Mesendoderm (in vitro differentiated cells): Measurements from ENCODE around the gene GRIFIN.

Experiments
- DNase-seq: peaks from one replicate; pipeline ENCODE4 v3.0.0; 2013
- H2AK5ac ChIP-seq: 2 replicates; pipeline ENCODE4 v1.6.1; 2013; ENCODE audit warnings: low read length, inconsistent platforms
- H2BK120ac ChIP-seq: 2 replicates; pipeline ENCODE4 v1.6.1; 2013; ENCODE audit warnings: low read depth, mild to moderate bottlenecking, low read length, moderate library complexity, mixed read lengths
- H2BK15ac ChIP-seq: replicated peaks from 2 replicates; pipeline ENCODE4 v1.6.1; 2013; ENCODE audit warnings: low read depth, mild to moderate bottlenecking, moderate library complexity
- H2BK5ac ChIP-seq: 2 replicates; pipeline ENCODE4 v1.6.1; 2013; ENCODE audit warnings: low read length, inconsistent platforms
- H3K18ac ChIP-seq: 2 replicates; pipeline ENCODE4 v1.6.1; 2013; ENCODE audit warnings: mild to moderate bottlenecking, low read length, mixed read lengths
- H3K23ac ChIP-seq: one replicate; pipeline ENCODE4 v1.6.1; 2013; ENCODE audit warnings: low read length
- H3K27ac ChIP-seq: 2 replicates; pipeline ENCODE4 v1.5.1; 2013; ENCODE audit warnings: low read depth, mild to moderate bottlenecking, inconsistent platforms, low read length, moderate library complexity
- H3K27me3 ChIP-seq: 2 replicates; pipeline ENCODE4 v1.6.1; 2013; ENCODE audit warnings: low read length, control low read depth, mild to moderate bottlenecking, inconsistent platforms; ENCODE audit not compliant: insufficient read depth, poor library complexity
- H3K36me3 ChIP-seq: 2 replicates; pipeline ENCODE4 v1.6.1; 2013; ENCODE audit warnings: low read length, inconsistent platforms; ENCODE audit not compliant: control insufficient read depth, insufficient read depth
- H3K4ac ChIP-seq: one replicate; pipeline ENCODE4 v1.6.1; 2013; ENCODE audit warnings: low read depth, mild to moderate bottlenecking, low read length, moderate library complexity
- H3K4me1 ChIP-seq: 2 replicates; pipeline ENCODE4 v1.6.1; 2013; ENCODE audit warnings: low read depth, low read length, inconsistent platforms; ENCODE audit not compliant: control insufficient read depth
- H3K4me2 ChIP-seq: 2 replicates; pipeline ENCODE4 v1.6.1; 2013; ENCODE audit warnings: low read length
- H3K4me3 ChIP-seq: 2 replicates; pipeline ENCODE4 v1.5.1; 2013; ENCODE audit warnings: mild to moderate bottlenecking, low read length
- H3K56ac ChIP-seq: one replicate; pipeline ENCODE4 v1.6.1; 2013; ENCODE audit warnings: low read length
- H3K79me1 ChIP-seq: 2 replicates; pipeline ENCODE4 v1.6.1; 2013; ENCODE audit warnings: low read length, inconsistent platforms
- H3K79me2 ChIP-seq: 2 replicates; pipeline ENCODE4 v1.6.1; 2013; ENCODE audit warnings: mild to moderate bottlenecking, low read length; ENCODE audit not compliant: control insufficient read depth, insufficient read depth
- H3K9ac ChIP-seq: 2 replicates; pipeline ENCODE4 v1.6.1; 2013; ENCODE audit warnings: low read length, inconsistent platforms
- H4K5ac ChIP-seq: one replicate; pipeline ENCODE4 v1.6.1; 2013; ENCODE audit warnings: low read length
- H4K8ac ChIP-seq: one replicate; pipeline ENCODE4 v1.6.1; 2013; ENCODE audit warnings: low read depth, mild to moderate bottlenecking, control low read depth, low read length, moderate library complexity
- WGBS: extraction: QIAGEN DNeasy Blood & Tissue Kit; methylation state at CpG from one replicate; pipeline ENCODE4 v1.1.7; 2013; ENCODE audit warnings: low lambda C conversion rate, missing lambda C conversion rate; ENCODE audit not compliant: insufficient coverage; ENCODE audit errors: extremely low coverage; 5-methylcytosine and 5-hydroxymethylcytosine counted together

The GRIFIN gene

GRCh38 chr7:2493205-2494164 is 17.3 kb upstream of the GRIFIN start:
- Histone ChIP-seq H3K4me3 (no peak overlapping the region), H4K5ac (no peak overlapping the region), H3K27ac (no peak overlapping the region), H4K8ac (no peak overlapping the region), H3K4me1 (no peaks in the 10 kb centered on the region), H3K4me2 (no peak overlapping the region), H2BK5ac (no peak overlapping the region), H3K79me1 (no peaks in the 10 kb centered on the region), H2BK15ac (no peak overlapping the region), H3K36me3 (no peaks in the 10 kb centered on the region), H2BK120ac (no peak overlapping the region), H3K27me3 (no peaks in the 10 kb centered on the region), H2AK5ac (no peak overlapping the region), H3K56ac (no peak overlapping the region), H3K9ac (no peak overlapping the region), H3K23ac (no peak overlapping the region), H3K18ac (no peak overlapping the region), H3K4ac (no peak overlapping the region), H3K79me2 (no peaks in the 10 kb centered on the region)
- WGBS, result no CpG with 5 or more reads among the region's 11 CpGs
- DNase-seq, result no peak

DNA sequence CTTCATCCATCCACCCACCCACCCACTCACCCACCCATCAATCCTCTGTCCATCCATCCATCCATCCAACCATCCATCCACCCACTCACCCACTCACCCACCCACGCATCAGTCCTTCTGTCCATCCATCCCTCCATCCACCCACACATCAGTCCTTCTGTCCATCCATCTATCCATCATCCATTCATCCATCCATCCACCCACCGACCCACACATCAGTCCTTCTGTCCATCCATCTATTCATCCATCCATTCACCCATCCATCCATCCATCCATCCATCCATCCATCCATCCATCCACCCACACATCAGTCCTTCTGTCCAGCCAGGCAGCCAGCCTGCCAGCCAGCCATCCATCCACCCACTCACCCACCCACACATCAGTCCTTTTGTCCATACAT is 15.8 kb upstream of the GRIFIN start:
- Histone ChIP-seq H3K4me1 (no peaks in the 10 kb centered on the region), H2BK5ac (no peak overlapping the region), H3K79me2 (no peaks in the 10 kb centered on the region), H3K23ac (no peak overlapping the region), H4K8ac (no peak overlapping the region), H3K27ac (no peak overlapping the region), H2BK120ac (no peak overlapping the region), H3K4ac (no peak overlapping the region), H3K79me1 (no peaks in the 10 kb centered on the region), H3K56ac (no peak overlapping the region), H3K36me3 (no peaks in the 10 kb centered on the region), H2BK15ac (no peak overlapping the region), H3K9ac (no peak overlapping the region), H4K5ac (no peak overlapping the region), H2AK5ac (no peak overlapping the region), H3K18ac (no peak overlapping the region), H3K4me2 (no peak overlapping the region), H3K4me3 (no peak overlapping the region), H3K27me3 (no peaks in the 10 kb centered on the region)
- DNase-seq, result no peak
- WGBS, result no CpG with 5 or more reads among the region's 2 CpGs

GRCh38 chr7:2490181-2490651 is 14.0 kb upstream of the GRIFIN start:
- H3K56ac ChIP-seq, result no peak overlapping the region
- H3K4me2 ChIP-seq, result no peak overlapping the region
- H4K5ac ChIP-seq, result no peak overlapping the region
- no peak overlapping the region for H3K4ac ChIP-seq
- no peak overlapping the region for H3K18ac ChIP-seq
- H2AK5ac ChIP-seq, result no peak overlapping the region
- H2BK120ac ChIP-seq, result no peak overlapping the region
- no peaks in the 10 kb centered on the region for H3K36me3 ChIP-seq
- H2BK5ac ChIP-seq, result no peak overlapping the region
- no CpG with 5 or more reads among the region's 13 CpGs for WGBS
- no peak for DNase-seq
- H3K9ac ChIP-seq, result no peak overlapping the region
- H3K27me3 ChIP-seq, result no peaks in the 10 kb centered on the region
- no peak overlapping the region for H4K8ac ChIP-seq
- no peak overlapping the region for H3K27ac ChIP-seq
- no peaks in the 10 kb centered on the region for H3K79me2 ChIP-seq
- H3K4me1 ChIP-seq, result no peaks in the 10 kb centered on the region
- H3K4me3 ChIP-seq, result no peak overlapping the region
- no peak overlapping the region for H3K23ac ChIP-seq
- H2BK15ac ChIP-seq, result no peak overlapping the region
- no peaks in the 10 kb centered on the region for H3K79me1 ChIP-seq

- Histone ChIP-seq H3K27me3 (no peaks in the 10 kb centered on the region), H3K4me3 (no peak overlapping the region), H3K4me2 (no peak overlapping the region), H2BK5ac (no peak overlapping the region), H3K79me2 (no peaks in the 10 kb centered on the region), H3K36me3 (no peaks in the 10 kb centered on the region), H4K5ac (no peak overlapping the region), H3K4ac (no peak overlapping the region), H3K56ac (no peak overlapping the region), H3K79me1 (no peaks in the 10 kb centered on the region), H2AK5ac (no peak overlapping the region), H2BK15ac (no peak overlapping the region), H3K9ac (no peak overlapping the region), H4K8ac (no peak overlapping the region), H3K18ac (no peak overlapping the region), H3K4me1 (no peaks in the 10 kb centered on the region), H3K27ac (no peak overlapping the region), H3K23ac (no peak overlapping the region), H2BK120ac (no peak overlapping the region)
- WGBS, result no CpG with 5 or more reads among the region's 9 CpGs
- no peak for DNase-seq
Observed at GRCh38 chr7:2488681-2489080, 12.5 kb upstream of the GRIFIN start.

DNA sequence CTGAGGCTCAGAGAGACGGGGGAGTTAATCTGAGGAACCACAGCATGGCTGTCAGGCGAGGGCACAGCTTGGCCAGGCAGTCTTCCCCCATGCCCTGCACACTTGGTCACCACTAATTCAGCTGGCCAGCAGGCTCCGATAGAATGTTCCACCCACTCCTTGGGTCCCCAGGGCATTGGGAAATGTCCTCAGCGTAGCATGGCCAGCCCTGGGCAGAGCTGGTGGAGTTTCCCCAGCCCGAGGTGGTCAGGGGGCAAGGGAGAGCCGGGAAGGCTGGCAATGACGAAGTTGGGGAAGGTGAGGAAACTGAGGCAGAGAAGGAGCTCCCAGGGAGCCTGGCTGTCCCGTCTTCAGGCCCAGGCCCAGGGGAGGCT is 12.1 kb upstream of the GRIFIN start:
- H2BK120ac ChIP-seq, result no peak overlapping the region
- no peak overlapping the region for H3K4ac ChIP-seq
- H3K9ac ChIP-seq, result no peak overlapping the region
- no peaks in the 10 kb centered on the region for H3K27me3 ChIP-seq
- no peaks in the 10 kb centered on the region for H3K4me1 ChIP-seq
- H4K5ac ChIP-seq, result no peak overlapping the region
- no CpG with 5 or more reads among the region's 8 CpGs for WGBS
- no peaks in the 10 kb centered on the region for H3K36me3 ChIP-seq
- H3K4me3 ChIP-seq, result no peak overlapping the region
- H3K79me2 ChIP-seq, result no peaks in the 10 kb centered on the region
- DNase-seq, result no peak
- H3K18ac ChIP-seq, result no peak overlapping the region
- H2BK15ac ChIP-seq, result no peak overlapping the region
- H2BK5ac ChIP-seq, result no peak overlapping the region
- no peak overlapping the region for H3K4me2 ChIP-seq
- no peak overlapping the region for H3K56ac ChIP-seq
- H3K79me1 ChIP-seq, result no peaks in the 10 kb centered on the region
- H3K27ac ChIP-seq, result no peak overlapping the region
- H2AK5ac ChIP-seq, result no peak overlapping the region
- H3K23ac ChIP-seq, result no peak overlapping the region
- no peak overlapping the region for H4K8ac ChIP-seq
